ENCODE data around the gene ITGB2.
"Not testable (repeated sequence)": the region's sequence is repeated elsewhere in the genome, so short reads cannot be mapped to it uniquely, and the experiment has no call there.

Gene ITGB2

GRCh38 chr21:44925378-44925755, 4.7 kb upstream of the ITGB2 start:
- no peak for DNase-seq

- DNase-seq = peak; percentile 20
Observed at GRCh38 chr21:44924606-44925377, 4.1 kb upstream of the ITGB2 start.

- DNase-seq = no peak
Observed at GRCh38 chr21:44923480-44924084, 2.9 kb upstream of the ITGB2 start.

GRCh38 chr21:44921928-44922327, 1.2 kb upstream of the ITGB2 start:
- DNase-seq = peak; percentile 13

- peak; percentile 53 for DNase-seq
Observed at GRCh38 chr21:44919913-44920693, 596 bp downstream of the ITGB2 start.

GRCh38 chr21:44919111-44919912, 1.4 kb downstream of the ITGB2 start:
- peak; percentile 36 for DNase-seq

GRCh38 chr21:44918581-44919033, 2.1 kb downstream of the ITGB2 start:
- DNase-seq = no peak

- DNase-seq = no peak
Observed at GRCh38 chr21:44918107-44918470, 2.6 kb downstream of the ITGB2 start.

- no peak for DNase-seq
Observed at GRCh38 chr21:44917446-44918106, 3.1 kb downstream of the ITGB2 start.

GRCh38 chr21:44916965-44917364, 3.7 kb downstream of the ITGB2 start:
- peak; percentile 39 for DNase-seq

- peak; percentile 68 for DNase-seq
Observed at GRCh38 chr21:44914176-44914874, 6.4 kb downstream of the ITGB2 start.

GRCh38 chr21:44913425-44914175, 7.1 kb downstream of the ITGB2 start:
- no peak for DNase-seq

GRCh38 chr21:44912506-44913412, 7.9 kb downstream of the ITGB2 start:
- not testable (repeated sequence) for DNase-seq

GRCh38 chr21:44912158-44912473, 8.6 kb downstream of the ITGB2 start:
- no peak for DNase-seq

- peak; percentile 89 for DNase-seq
Observed at GRCh38 chr21:44911384-44912157, 9.1 kb downstream of the ITGB2 start.

GRCh38 chr21:44911068-44911383, 9.7 kb downstream of the ITGB2 start:
- DNase-seq = no peak

- DNase-seq = no peak
Observed at GRCh38 chr21:44910229-44911067, 10.3 kb downstream of the ITGB2 start.

GRCh38 chr21:44909719-44910118, 11.0 kb downstream of the ITGB2 start:
- no peak for DNase-seq
